HEK293 (cell line): ENCODE data around the gene PTGES3L.

Experiments
- EGR2 ChIP-seq: fragments of 450-650 bp; formaldehyde crosslinking; IDR thresholded peaks from 2 replicates; pipeline ENCODE4 v1.5.1; 2016; ENCODE audit warnings: low read depth, missing biosample characterization, missing genetic modification characterization
- HIC1 ChIP-seq: fragments of 450-650 bp; formaldehyde crosslinking; IDR thresholded peaks from 2 replicates; pipeline ENCODE4 v1.5.1; 2016; ENCODE audit warnings: missing biosample characterization, missing genetic modification characterization
- KLF8 ChIP-seq: fragments of 450-650 bp; formaldehyde crosslinking; IDR thresholded peaks from 2 replicates; pipeline ENCODE4 v1.5.1; 2016; ENCODE audit warnings: missing biosample characterization, missing genetic modification characterization
- MYNN ChIP-seq: fragments of 450-650 bp; formaldehyde crosslinking; IDR thresholded peaks from 2 replicates; pipeline ENCODE4 v1.5.1; 2016; ENCODE audit warnings: missing biosample characterization, missing genetic modification characterization, borderline replicate concordance
- MZF1 ChIP-seq: fragments of 450-650 bp; formaldehyde crosslinking; IDR thresholded peaks from 2 replicates; pipeline ENCODE4 v1.5.1; 2017; ENCODE audit warnings: missing biosample characterization, missing genetic modification characterization, borderline replicate concordance
- OSR2 ChIP-seq: fragments of 450-650 bp; formaldehyde crosslinking; IDR thresholded peaks from 2 replicates; pipeline ENCODE4 v1.5.1; 2016; ENCODE audit warnings: missing biosample characterization, missing genetic modification characterization
- PATZ1 ChIP-seq: fragments of 450-650 bp; formaldehyde crosslinking; IDR thresholded peaks from 2 replicates; pipeline ENCODE4 v1.5.1; 2016; ENCODE audit warnings: missing biosample characterization, missing genetic modification characterization
- PRDM1 ChIP-seq: fragments of 450-650 bp; formaldehyde crosslinking; IDR thresholded peaks from 2 replicates; pipeline ENCODE4; 2016; ENCODE audit warnings: missing biosample characterization, missing genetic modification characterization
- RBAK ChIP-seq: fragments of 450-650 bp; formaldehyde crosslinking; IDR thresholded peaks from 2 replicates; pipeline ENCODE4 v1.5.1; 2016; ENCODE audit warnings: missing biosample characterization, missing genetic modification characterization
- SALL2 ChIP-seq: fragments of 450-650 bp; formaldehyde crosslinking; IDR thresholded peaks from 2 replicates; pipeline ENCODE4 v1.5.0; 2017; ENCODE audit warnings: missing biosample characterization, mild to moderate bottlenecking, missing genetic modification characterization, borderline replicate concordance
- ZBTB20 ChIP-seq: fragments of 450-650 bp; formaldehyde crosslinking; IDR thresholded peaks from 2 replicates; pipeline ENCODE4 v1.5.1; 2016; ENCODE audit warnings: missing biosample characterization, missing genetic modification characterization
- ZBTB21 ChIP-seq: fragments of 450-650 bp; formaldehyde crosslinking; IDR thresholded peaks from 2 replicates; pipeline ENCODE4 v1.5.1; 2017; ENCODE audit warnings: missing biosample characterization, missing genetic modification characterization
- ZBTB48 ChIP-seq: fragments of 450-650 bp; formaldehyde crosslinking; IDR thresholded peaks from 2 replicates; pipeline ENCODE4 v1.5.1; 2016; ENCODE audit warnings: missing biosample characterization, missing genetic modification characterization
- ZFP3 ChIP-seq: fragments of 450-650 bp; formaldehyde crosslinking; IDR thresholded peaks from 2 replicates; pipeline ENCODE4 v1.5.1; 2016; ENCODE audit warnings: low read depth, missing biosample characterization, missing genetic modification characterization
- ZNF138 ChIP-seq: fragments of 450-650 bp; formaldehyde crosslinking; IDR thresholded peaks from 2 replicates; pipeline ENCODE4 v1.5.1; 2016; ENCODE audit warnings: missing biosample characterization, missing genetic modification characterization, borderline replicate concordance
- ZNF169 ChIP-seq: fragments of 450-650 bp; formaldehyde crosslinking; IDR thresholded peaks from 2 replicates; pipeline ENCODE4 v1.5.1; 2016; ENCODE audit warnings: missing biosample characterization, missing genetic modification characterization
- ZNF174 ChIP-seq: fragments of 450-650 bp; formaldehyde crosslinking; IDR thresholded peaks from 2 replicates; pipeline ENCODE4 v1.5.0; 2017; ENCODE audit warnings: missing biosample characterization, mild to moderate bottlenecking, missing genetic modification characterization
- ZNF248 ChIP-seq: fragments of 450-650 bp; formaldehyde crosslinking; IDR thresholded peaks from 2 replicates; pipeline ENCODE4 v1.5.1; 2017; ENCODE audit warnings: missing biosample characterization, missing genetic modification characterization
- ZNF311 ChIP-seq: fragments of 450-650 bp; formaldehyde crosslinking; IDR thresholded peaks from 2 replicates; pipeline ENCODE4 v1.5.1; 2017; ENCODE audit warnings: missing biosample characterization, missing genetic modification characterization, borderline replicate concordance
- ZNF341 ChIP-seq: fragments of 450-650 bp; formaldehyde crosslinking; IDR thresholded peaks from 2 replicates; pipeline ENCODE4; 2016; ENCODE audit warnings: low read depth, missing biosample characterization, missing genetic modification characterization
- ZNF350 ChIP-seq: fragments of 450-650 bp; formaldehyde crosslinking; IDR thresholded peaks from 2 replicates; pipeline ENCODE4 v1.5.0; 2017; ENCODE audit warnings: missing biosample characterization, mild to moderate bottlenecking, missing genetic modification characterization
- ZNF354C ChIP-seq: fragments of 450-650 bp; formaldehyde crosslinking; IDR thresholded peaks from 2 replicates; pipeline ENCODE4 v1.5.1; 2016; ENCODE audit warnings: missing biosample characterization, missing genetic modification characterization, low read depth, borderline replicate concordance
- ZNF404 ChIP-seq: fragments of 450-650 bp; formaldehyde crosslinking; IDR thresholded peaks from 2 replicates; pipeline ENCODE4 v1.5.1; 2017; ENCODE audit warnings: missing biosample characterization, missing genetic modification characterization
- ZNF558 ChIP-seq: fragments of 450-650 bp; formaldehyde crosslinking; IDR thresholded peaks from 2 replicates; pipeline ENCODE4 v1.5.1; 2016; ENCODE audit warnings: missing biosample characterization, missing genetic modification characterization
- ZNF561 ChIP-seq: fragments of 450-650 bp; IDR thresholded peaks from 2 replicates; pipeline ENCODE4 v1.5.1; 2018; ENCODE audit warnings: missing biosample characterization, missing genetic modification characterization, borderline replicate concordance
- ZNF629 ChIP-seq: fragments of 450-650 bp; formaldehyde crosslinking; IDR thresholded peaks from 2 replicates; pipeline ENCODE4 v1.5.1; 2017; ENCODE audit warnings: missing biosample characterization, missing genetic modification characterization
- ZNF639 ChIP-seq: fragments of 450-650 bp; formaldehyde crosslinking; IDR thresholded peaks from 2 replicates; pipeline ENCODE4 v1.5.1; 2016; ENCODE audit warnings: missing biosample characterization, missing genetic modification characterization
- ZNF670 ChIP-seq: fragments of 450-650 bp; formaldehyde crosslinking; IDR thresholded peaks from 2 replicates; pipeline ENCODE4 v1.5.1; 2016; ENCODE audit warnings: missing biosample characterization, missing genetic modification characterization, low read depth
- ZNF76 ChIP-seq: fragments of 450-650 bp; formaldehyde crosslinking; IDR thresholded peaks from 2 replicates; pipeline ENCODE4; 2016; ENCODE audit warnings: low read depth, missing biosample characterization, missing genetic modification characterization, borderline replicate concordance
- ZNF776 ChIP-seq: fragments of 450-650 bp; formaldehyde crosslinking; IDR thresholded peaks from 2 replicates; pipeline ENCODE4 v1.5.0; 2017; ENCODE audit warnings: missing biosample characterization, missing genetic modification characterization, borderline replicate concordance
- ZSCAN18 ChIP-seq: fragments of 450-650 bp; formaldehyde crosslinking; IDR thresholded peaks from 2 replicates; pipeline ENCODE4 v1.5.1; 2016; ENCODE audit warnings: missing biosample characterization, missing genetic modification characterization
- ZSCAN5A ChIP-seq: fragments of 450-650 bp; formaldehyde crosslinking; IDR thresholded peaks from 2 replicates; pipeline ENCODE4 v1.5.1; 2016; ENCODE audit warnings: missing biosample characterization, missing genetic modification characterization

The PTGES3L gene

GRCh38 chr17:42969001-42969581 is 10.8 kb downstream of the PTGES3L start (continued):
- TF ChIP-seq ZNF174 (tag by site-specific recombination) (no peak), ZNF670 (tag by site-specific recombination) (no peak), EGR2 (tag by site-specific recombination) (no peak), PRDM1 (tag by site-specific recombination) (peak; percentile 33), ZSCAN5A (tag by site-specific recombination) (no peak), ZBTB48 (tag by site-specific recombination) (no peak), ZNF629 (peak; percentile 97), PATZ1 (tag by site-specific recombination) (peak; percentile 83), ZNF311 (tag by site-specific recombination) (no peak), ZFP3 (tag by site-specific recombination) (no peak), ZSCAN18 (tag by site-specific recombination) (no peak), RBAK (tag by site-specific recombination) (no peak), ZNF776 (tag by site-specific recombination) (no peak), ZNF404 (no peak), HIC1 (no peak), MZF1 (tag by site-specific recombination) (no peak), ZNF558 (tag by site-specific recombination) (peak; percentile 58; the same call in 1 of the 2 replicates), ZNF248 (tag by site-specific recombination) (no peak), SALL2 (tag by site-specific recombination) (no peak), KLF8 (tag by site-specific recombination) (peak; percentile 18; the same call in 1 of the 2 replicates), OSR2 (peak; percentile 92), ZNF354C (tag by site-specific recombination) (no peak), MYNN (tag by site-specific recombination) (no peak), ZNF350 (no peak), ZNF169 (no peak), ZNF341 (tag by site-specific recombination) (no peak), ZNF639 (tag by site-specific recombination) (peak; percentile 73), ZBTB21 (tag by site-specific recombination) (peak; percentile 95), ZBTB20 (tag by site-specific recombination) (0 out of 2 replicates have a peak, but pooled peaks have one; percentile 24), ZNF76 (tag by site-specific recombination) (0 out of 2 replicates have a peak, but pooled peaks have one; percentile 35), ZNF138 (tag by site-specific recombination) (no peak), ZNF561 (tag by site-specific recombination) (no peak)
